HepG2 (cell line): ENCODE measurements around the gene SERINC4. TPM values are rescaled to one million over a fixed set of nuclear protein-coding genes. Genes with fewer than 3 reads are reported as not detected.
"Not testable (repeated sequence)": the region's sequence is repeated elsewhere in the genome, so short reads cannot be mapped to it uniquely, and the experiment has no call there.

Experiments used
- ATAC-seq: fragments of 200-7000 bp; cut with Tn5 transposase; 3 replicates; pipeline ENCODE4 v1.9.1; 2020; ENCODE audit warnings: mild to moderate bottlenecking, moderate library complexity
- BruUV-seq: library from RNA; stranded (reverse); fragments of 400-500 nt; replicated peaks from 2 replicates; lab custom pipeline; 2021; lab: Mats Ljungman, UMichigan
- CTCF ChIA-PET: fragments of 300-600 bp; formaldehyde crosslinking; extraction: SDS; loops from one replicate; lab custom pipeline; 2021; ENCODE audit warnings: low total read pairs, inconsistent platforms, low intra/inter-chr PET ratio; lab: Yijun Ruan, JAX
- POLR2A ChIA-PET: fragments of 350-600 bp; sonication (Branson Sonifier 250); formaldehyde crosslinking; loops from one replicate; lab custom pipeline; 2020; ENCODE audit warnings: antibody characterized with exemption, inconsistent platforms; lab: Yijun Ruan, JAX
- DNase-seq: peaks from one replicate; pipeline ENCODE4 v3.0.0-alpha.2; 2015; ENCODE audit warnings: low spot score
- FAIRE-seq: peaks from 3 replicates; lab custom pipeline; 2011; peaks lifted over from hg19 to GRCh38; lab: Jason Lieb, UNC
- H2AFZ ChIP-seq: one replicate; pipeline ENCODE4 v1.6.1; 2011; ENCODE audit warnings: low read length, inconsistent platforms
- H3K27ac ChIP-seq: fragments of 300-600 bp; 3 replicates; pipeline ENCODE4 v1.8.0; 2011; ENCODE audit warnings: mixed run types, mild to moderate bottlenecking, mixed read lengths, low read length, inconsistent platforms; ENCODE audit not compliant: insufficient read depth; ENCODE audit errors: extremely low read length
- H3K27me3 ChIP-seq, 2 experiments: fragments of 200-600 bp in 1 of 2; 2 replicates in 1 of 2; 3 replicates in 1 of 2; pipeline versions ENCODE4 v1.6.0 to v1.8.0; 2011; ENCODE audit warnings: low read length in 2 of 2, mild to moderate bottlenecking in 2 of 2, moderate library complexity in 2 of 2, inconsistent platforms in 1 of 2; ENCODE audit not compliant: insufficient read depth in 2 of 2, control insufficient read depth in 1 of 2
- H3K36me3 ChIP-seq, 2 experiments: fragments of 200-600 bp in 1 of 2; replicated peaks in 1 of 2; 2 replicates in 1 of 2; 3 replicates in 1 of 2; pipeline versions ENCODE4 v1.5.1 to v1.8.0; 2011; ENCODE audit warnings: low read length in 2 of 2, inconsistent platforms in 1 of 2; ENCODE audit not compliant: insufficient read depth in 2 of 2, control insufficient read depth in 1 of 2
- H3K4me1 ChIP-seq: 2 replicates; pipeline ENCODE4 v1.5.1; 2012; ENCODE audit warnings: low read length, inconsistent platforms; ENCODE audit not compliant: insufficient read depth
- H3K4me2 ChIP-seq: 2 replicates; pipeline ENCODE4 v1.6.0; 2011; ENCODE audit warnings: low read depth, low read length, inconsistent platforms
- H3K4me3 ChIP-seq, 3 experiments: fragments of 200-600 bp in 1 of 3; sonication (generic), shearing (Covaris generic) in 1 of 3; replicated peaks in 1 of 3; 2 replicates each; pipeline ENCODE4 v1.5.1; 2011 to 2016; ENCODE audit warnings: low read length in 3 of 3, inconsistent platforms in 2 of 3, low read depth in 2 of 3, mild to moderate bottlenecking in 2 of 3, control low read depth in 1 of 3, mixed read lengths in 1 of 3; ENCODE audit not compliant: insufficient read depth in 1 of 3
- H3K79me2 ChIP-seq: one replicate; pipeline ENCODE4 v1.6.1; 2011; ENCODE audit warnings: low read length, inconsistent platforms; ENCODE audit not compliant: insufficient read depth
- H3K9ac ChIP-seq: 2 replicates; pipeline ENCODE4 v1.6.0; 2011; ENCODE audit warnings: mild to moderate bottlenecking, low read depth, low read length, inconsistent platforms; ENCODE audit not compliant: insufficient read depth
- H3K9me3 ChIP-seq: 2 replicates; pipeline ENCODE4 v1.5.1; 2012; ENCODE audit warnings: mild to moderate bottlenecking, low read length
- H4K20me1 ChIP-seq: 2 replicates; pipeline ENCODE4 v1.6.0; 2011; ENCODE audit warnings: inconsistent platforms, mild to moderate bottlenecking, low read length, moderate library complexity; ENCODE audit not compliant: insufficient read depth
- WGBS: methylation state at CpG from one replicate; pipeline ENCODE4 v1.1.6; 2017; ENCODE audit warnings: low lambda C conversion rate; 5-methylcytosine and 5-hydroxymethylcytosine counted together
- in situ Hi-C: cut with HindIII; loops from 2 replicates; pipeline ENCODE4 v1.10.0; 2017; ENCODE audit warnings: low pct_unique_long_range_greater_than_20kb; ENCODE audit not compliant: extremely low pct_ligation_motif_present
- intact Hi-C: fragments of 100-400 bp; cut with micrococcal nuclease; formaldehyde crosslinking; loops from one replicate; pipeline ENCODE4 v1.10.0; 2022; ENCODE audit not compliant: unreplicated experiment
- polyA plus RNA-seq, 8 experiments: library from polyadenylated mRNA; depleted of rRNA in 3 of 8; stranded (reverse) in 7 of 8; unstranded in 1 of 8; fragments of >200 nt; fragmentation: Illumina TruSeq in 4 of 8; extraction: Trizol in 4 of 8; gene quantifications; 2 replicates each; pipeline versions ENCODE4 v1.2.1 to v1.2.3, GENCODE V29; 2011 to 2016; ENCODE audit warnings: low read depth in 4 of 8, missing spikeins in 1 of 8, mixed read lengths in 1 of 8; ENCODE audit not compliant: insufficient read depth in 1 of 8
- total RNA-seq, 5 experiments: library from RNA; depleted of rRNA; stranded (reverse); fragments of >200 nt; fragmentation: Illumina TruSeq; extraction: Trizol; gene quantifications; 2 replicates each; pipeline ENCODE4 v1.2.3, GENCODE V29; 2016; ENCODE audit warnings: low read depth in 1 of 5

Gene SERINC4
- total and polyA plus RNA-seq, 2 of the 13 experiments (the other 11 are each of a cell fraction or from before 2014, with no cell fraction given): not detected

DNA sequence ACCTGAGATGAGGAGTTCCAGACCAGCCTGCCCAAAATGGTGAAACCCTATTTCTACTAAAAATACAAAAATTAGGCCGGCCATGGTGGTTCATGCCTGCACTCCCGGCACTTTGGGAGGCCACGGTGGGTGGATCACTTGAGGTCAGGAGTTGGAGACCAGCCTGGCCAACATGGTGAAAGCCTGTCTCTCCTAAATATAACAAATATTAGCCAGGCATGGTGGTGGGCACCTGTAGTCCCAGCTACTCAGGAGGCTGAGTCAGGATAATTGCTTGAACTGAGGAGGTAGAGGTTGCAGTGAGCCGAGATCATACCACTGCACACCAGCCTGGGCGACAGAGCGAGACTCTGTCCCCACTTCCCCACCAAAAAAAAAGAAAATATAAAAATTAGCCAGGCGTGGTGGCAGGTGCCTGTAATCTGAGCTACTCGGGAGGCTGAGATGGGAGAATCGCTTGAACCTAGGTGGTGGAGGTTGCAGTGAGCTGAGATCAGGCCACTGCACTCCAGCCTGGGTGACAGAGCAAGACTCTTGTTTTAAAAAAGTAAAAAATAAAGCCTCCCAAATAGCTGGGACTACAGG lies 30.8 kb upstream of the SERINC4 start:
- in situ Hi-C loops, intact Hi-C loops, H3K79me2 ChIP-seq: not testable (repeated sequence)

DNA sequence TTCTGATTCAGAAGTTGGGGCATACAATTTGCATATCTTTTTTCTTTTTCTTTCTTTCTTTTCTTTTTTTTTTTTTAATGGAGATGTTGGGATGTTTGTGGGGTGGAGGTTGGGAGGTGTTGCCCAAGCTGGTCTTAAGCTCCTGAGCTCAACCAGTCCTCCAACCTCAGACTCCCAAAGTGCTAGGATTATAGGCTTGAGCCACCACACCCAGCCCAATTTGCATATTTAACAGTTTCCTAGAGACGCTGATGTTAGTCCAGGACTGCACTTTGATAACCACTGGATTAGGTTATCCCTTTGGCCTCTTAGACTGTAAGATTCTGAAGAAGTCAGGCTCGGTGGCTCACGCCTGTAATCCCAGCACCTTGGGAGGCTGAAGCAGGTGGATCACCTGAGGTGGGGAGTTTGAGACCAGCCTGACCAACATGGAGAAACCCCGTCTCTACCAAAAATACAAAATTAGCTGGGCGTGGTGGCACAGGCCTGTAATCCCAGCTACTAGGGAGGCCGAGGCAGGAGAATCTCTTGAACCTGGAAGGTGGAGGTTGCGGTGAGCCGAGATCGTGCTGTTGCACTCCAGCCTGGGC lies 30.0 kb upstream of the SERINC4 start:
- POLR2A ChIA-PET, FAIRE-seq, DNase-seq, H3K27ac ChIP-seq, H4K20me1 ChIP-seq, H3K9me3 ChIP-seq, H2AFZ ChIP-seq, H3K4me3 ChIP-seq, H3K79me2 ChIP-seq, in situ Hi-C loops, BruUV-seq, CTCF ChIA-PET, H3K9ac ChIP-seq, H3K4me2 ChIP-seq, ATAC-seq, intact Hi-C loops, H3K27me3 ChIP-seq, H3K36me3 ChIP-seq: not testable (repeated sequence)
- H3K4me1 ChIP-seq: peaks cover 21% of the 10 kb centered on the region
- WGBS: 86% methylated on average over 9 of the region's 9 CpGs

More for the DNA sequence above, 30.8 kb upstream of the SERINC4 start:
- H3K4me3 ChIP-seq, BruUV-seq, H3K36me3 ChIP-seq, H3K9me3 ChIP-seq, H3K27me3 ChIP-seq, ATAC-seq, H3K27ac ChIP-seq, H3K4me2 ChIP-seq, H2AFZ ChIP-seq, CTCF ChIA-PET, H3K9ac ChIP-seq, POLR2A ChIA-PET, DNase-seq, FAIRE-seq, H4K20me1 ChIP-seq: not testable (repeated sequence)
- 81% methylated on average over 7 of the region's 9 CpGs for WGBS
- peaks cover 15% of the 10 kb centered on the region for H3K4me1 ChIP-seq
